CD4-positive, alpha-beta T cell treated with Interleukin-6 at 100 ng/mL for 8 hours (primary cell): ENCODE measurements around the gene VAV2.

Experiments used
- DNase-seq: peaks from one replicate; pipeline ENCODE4 v3.0.0-alpha.2; 2020; ENCODE audit warnings: mixed read lengths, low spot score

VAV2 gene

DNA sequence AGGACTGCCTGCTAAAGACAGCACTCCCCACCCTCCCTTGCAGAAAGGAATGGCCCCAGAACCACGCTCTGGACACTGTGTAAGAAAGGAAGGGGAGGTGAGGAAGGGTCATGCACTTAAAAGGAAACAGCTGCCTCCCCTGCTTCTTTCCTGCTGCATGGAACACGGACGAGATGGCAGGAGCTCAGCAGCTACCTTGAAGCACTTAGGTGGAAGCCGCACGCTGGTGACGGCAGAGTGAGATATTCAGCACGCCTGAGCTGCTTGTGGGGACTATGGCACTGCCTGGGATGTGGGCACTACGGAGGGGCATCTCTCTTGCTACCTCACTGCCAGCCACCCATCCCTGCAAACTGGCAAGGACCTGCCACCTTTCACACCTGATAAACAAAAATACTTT, 101.5 kb downstream of the VAV2 start:
- no peak for DNase-seq

DNA sequence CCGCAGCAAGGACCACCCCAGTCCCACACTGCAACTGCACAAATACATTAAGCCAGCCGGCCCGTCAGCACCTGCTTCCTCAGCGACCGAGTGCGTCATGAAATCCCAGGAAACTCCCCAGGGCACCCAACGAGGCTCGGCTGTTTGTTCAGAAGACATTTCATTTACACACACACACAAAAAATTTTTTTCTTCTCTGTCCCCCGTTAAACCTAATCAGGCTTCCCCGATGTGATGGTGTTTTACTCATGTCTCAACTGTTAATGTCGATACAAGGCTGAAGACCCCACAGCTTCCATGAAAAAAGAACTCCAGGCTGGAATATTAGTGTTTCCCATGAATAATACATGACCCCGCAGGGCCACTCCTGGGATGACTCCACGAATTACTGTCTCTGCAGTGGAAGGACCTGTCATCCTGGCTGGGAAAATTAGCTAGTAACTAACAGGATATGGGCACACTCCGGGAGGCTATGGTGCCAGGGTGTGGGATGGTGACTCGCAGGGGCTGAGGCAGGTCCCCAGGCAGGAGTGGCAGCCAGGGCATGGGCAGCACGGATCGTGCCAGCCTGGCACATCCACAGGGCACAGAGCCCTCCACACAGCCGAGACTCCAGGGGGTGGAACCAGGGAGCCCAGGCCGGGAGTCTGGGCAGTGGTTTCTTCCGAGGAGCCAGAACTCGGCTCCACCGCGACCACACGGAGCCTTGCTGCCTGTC, 102.4 kb downstream of the VAV2 start:
- no peak for DNase-seq

DNA sequence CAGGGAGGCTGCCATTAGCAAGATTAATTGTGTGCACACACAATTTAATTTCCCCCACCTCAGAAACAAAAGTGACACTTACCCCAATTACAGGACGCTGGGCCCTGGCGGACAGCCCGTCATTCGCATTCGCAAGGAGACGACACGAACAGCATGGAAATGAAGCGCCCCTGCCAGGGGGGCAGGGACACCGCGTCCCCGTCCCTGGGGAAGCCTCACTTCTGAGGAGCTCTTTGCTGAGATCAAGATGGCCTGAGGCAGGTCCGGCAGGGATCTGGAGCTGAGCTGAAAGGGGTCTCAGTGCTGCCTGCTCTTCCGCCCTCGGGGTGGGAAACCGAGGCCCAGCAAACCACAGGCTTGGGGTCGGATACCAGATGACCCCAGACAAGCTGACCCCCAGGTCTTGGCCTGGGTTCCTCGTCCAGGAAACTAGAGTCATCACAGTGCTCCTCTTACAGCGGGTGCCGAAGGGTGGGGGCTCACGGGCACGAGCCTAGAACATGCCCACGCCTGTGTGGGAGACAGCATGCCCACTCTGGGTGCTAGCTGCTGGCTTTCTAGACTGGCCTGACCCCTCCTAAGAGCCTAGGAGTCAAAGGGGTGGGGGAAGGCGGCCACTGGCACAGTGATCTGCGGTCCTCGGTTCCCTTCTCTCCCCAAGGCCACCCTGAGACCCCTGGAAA, 103.2 kb downstream of the VAV2 start:
- DNase-seq, result no peak

DNA sequence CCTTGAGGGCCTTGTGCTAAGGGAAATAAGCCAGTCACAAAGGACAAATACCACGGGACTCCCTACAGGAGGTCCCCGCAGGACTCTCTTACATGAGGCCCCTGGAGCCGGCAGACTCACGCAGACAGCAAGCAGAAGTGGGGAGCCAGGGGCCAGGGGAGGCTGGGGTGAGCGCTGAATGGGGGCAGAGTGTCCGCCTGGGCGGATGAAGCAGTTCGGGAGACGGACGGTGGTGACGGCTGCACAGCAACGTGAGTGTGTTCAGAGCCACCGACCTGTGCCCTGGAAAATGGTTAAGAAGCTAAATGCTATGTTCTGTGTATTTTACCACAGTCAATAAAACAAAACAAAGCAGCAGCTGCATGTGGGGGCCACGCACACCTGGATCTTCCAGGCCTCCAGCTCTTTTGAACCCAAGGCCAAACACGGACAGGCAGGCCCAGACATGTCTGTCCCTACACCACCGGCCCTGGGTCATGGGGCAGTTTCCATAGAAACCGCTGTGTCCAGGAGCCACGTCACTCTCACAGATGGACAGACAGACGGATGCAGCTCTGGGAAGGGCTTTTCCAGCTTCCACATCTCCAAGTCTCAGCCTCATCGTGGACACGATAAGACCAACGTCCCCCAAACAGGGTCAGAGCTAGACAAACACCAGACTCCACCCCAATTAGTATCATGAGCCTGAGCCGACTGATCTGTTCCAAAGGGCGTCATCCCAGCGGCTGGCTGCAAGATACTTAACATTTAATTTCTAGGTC, 103.9 kb downstream of the VAV2 start:
- DNase-seq, result no peak

DNA sequence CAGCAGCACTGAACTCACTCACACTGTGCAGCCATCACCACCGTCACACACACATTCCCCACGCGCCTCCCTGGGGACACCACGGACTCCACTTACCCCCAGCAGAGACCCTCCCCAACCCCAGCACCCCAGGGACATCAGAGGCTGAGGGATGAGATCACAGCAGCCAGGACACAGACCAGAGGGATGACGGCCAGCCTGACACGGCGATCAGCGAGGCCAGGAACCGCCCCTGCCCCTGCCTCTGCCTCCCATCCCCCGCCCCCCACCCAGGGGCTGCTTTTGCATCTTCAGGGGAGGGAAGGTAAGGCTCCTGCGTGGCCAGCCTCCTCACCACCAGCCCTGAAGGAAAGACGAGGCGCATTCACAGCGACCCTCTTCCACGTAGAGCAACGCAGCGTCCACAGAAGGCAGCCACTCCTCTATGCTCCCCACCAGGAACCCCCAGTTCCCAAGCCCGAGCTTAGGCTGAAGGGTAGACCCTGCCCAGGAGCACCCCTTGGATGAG, 104.5 kb downstream of the VAV2 start:
- no peak for DNase-seq

DNA sequence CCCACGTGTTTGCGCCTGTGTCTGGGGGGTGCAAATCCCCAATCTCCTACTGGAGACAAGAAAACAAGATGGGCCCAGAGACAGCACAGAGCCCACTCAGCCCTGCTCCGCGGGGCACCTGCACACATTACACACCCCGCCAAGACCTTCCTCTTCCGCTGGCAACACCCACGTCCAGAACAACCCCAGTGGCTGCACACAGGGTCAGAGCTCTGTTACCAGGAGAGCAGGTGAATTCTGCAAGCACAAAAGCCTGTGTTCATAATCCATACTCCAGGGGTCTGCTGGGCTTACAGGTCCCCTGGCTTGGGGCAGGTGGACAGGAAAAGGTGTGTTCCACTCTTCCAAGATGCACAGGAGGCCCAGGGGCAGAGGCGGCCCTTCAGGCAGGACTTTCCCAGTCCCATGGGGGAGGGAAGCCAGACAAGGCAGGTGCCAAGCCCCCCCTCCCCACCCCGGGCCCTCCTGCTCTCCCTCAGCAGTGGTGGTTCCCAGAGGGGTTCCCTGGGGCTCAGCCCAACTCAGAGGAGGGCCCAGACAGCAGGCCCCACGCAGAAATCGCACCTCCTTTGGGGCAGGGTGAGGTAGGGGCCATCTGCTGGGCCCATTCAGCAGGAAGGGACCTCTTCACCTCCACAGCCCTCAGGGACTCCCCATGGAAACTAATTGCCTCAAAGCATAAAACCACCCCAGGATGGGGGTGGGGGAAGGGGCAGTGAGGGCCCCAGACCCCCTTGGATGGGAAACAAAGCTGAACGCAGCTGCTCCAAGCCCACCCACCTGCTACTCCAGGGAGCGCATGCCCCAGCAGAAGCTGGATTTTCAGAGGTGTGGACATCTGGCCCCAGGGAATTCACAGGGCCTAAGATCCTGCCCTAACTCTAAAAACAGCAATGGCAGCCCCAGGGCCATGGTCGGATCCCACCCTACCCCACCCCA, 105.3 kb downstream of the VAV2 start:
- DNase-seq, result no peak

DNA sequence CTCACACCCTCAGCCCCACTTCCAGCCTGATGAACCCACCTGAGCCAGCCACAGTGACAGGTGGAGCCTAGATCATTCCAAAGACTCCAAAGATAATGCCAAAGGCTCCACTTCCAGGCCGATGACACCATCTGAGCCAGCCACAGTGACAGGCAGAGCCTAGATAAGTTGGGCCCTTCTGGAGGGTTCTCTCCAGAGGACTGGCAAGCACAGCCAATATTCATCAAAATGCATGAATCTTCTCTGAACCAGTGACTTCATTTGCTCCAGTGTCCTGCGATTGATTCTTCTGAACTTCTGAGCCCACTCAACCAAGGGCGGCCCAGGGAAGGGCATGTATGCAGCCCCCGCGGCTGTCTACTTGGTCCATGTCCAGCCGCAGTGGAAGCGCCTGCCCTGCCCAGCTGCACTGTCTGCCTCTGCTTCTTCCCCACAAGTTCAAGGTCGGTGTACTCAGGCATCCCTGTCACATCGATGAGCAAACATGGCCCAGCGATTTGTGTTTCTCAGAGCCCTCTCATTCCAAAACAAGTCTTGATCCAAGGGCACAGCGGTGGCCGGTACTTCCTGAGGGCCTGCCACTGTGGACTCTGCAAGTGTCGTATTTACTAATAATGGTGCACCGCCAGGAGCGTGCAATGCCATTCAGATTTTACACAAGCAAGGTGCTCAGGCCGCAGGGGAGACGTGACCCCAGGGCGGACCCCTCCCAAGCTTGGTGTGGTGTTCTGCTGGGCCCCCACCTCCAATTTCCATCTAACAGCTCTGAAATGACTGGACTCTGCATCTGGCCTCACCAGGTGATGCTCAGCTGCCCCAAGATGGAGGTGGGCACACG, 107.0 kb downstream of the VAV2 start:
- DNase-seq, result no peak

DNA sequence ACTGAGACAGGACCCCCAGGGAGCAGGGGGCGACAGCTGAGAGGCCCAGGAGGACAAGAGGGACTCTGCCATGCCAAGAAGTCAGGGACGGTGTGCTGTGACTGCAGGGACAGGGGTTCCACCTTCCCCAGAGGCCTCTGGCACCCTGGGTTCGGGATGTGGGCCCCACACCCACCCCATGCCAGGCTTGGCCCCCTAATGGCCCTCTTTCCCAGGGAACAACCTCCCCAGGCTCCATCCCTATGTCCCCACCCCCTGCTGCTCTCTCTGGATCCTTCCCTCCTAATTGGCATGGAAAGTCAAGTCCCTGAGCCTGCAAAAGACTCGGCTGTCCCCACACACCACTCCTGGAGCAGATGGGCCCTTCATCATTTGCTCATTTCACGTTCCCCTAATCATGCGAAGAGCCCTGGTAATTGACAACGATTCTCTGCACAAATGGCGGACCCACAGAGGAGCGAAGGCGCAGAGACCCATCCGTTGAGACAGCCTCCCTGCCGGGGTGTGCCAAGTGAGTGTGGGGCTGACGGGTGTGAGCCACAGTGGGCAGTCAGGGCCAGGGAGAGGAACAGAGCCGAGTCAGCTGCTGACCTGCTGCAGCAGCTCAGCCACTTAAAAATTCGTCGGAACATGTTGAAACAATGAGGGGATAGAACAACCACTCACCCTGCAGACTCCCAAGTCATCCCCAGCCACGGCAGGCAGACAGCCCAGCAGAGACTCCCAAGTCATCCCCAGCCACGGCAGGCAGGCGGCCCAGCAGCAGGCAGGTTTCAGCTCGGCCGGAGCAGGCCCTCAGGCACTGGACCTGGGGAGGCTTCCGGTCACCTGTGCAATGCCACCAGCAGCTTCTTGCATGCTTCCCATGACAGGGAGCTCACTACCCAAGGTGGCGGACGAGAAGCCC, 109.0 kb downstream of the VAV2 start:
- no peak for DNase-seq

DNA sequence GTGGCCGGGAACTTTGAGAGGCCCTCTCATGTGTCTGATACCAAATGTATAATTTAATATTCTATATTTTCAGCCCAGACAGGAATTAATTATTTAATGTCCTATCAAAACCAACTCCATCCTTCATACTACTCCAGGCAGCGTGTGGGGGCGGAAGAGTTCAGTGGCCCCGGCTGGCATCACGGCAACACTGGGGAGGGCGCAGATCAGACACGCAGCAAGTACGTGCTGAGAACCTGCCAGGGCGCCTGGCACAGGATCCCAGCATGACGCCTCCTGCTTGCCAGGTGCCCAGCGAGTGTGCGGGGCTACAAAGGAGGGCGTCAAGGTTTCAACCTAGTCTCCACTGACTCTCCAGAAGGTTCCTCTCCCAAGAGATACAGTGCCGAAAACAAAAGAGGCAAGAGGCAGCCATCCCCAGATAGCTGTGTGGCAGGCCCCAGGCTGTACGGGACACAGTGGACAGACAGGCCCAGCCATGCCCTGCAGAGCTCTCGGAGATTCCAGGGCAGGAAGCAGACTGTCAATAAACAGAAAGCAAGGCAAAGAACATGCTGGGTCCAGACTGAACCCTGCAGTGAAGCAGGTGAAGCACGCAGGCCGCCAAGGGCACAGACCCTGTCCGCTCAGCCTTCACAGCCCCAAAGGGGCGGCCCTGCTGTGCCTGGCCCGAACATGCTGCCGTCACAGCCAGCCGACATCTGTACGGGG, 110.3 kb downstream of the VAV2 start:
- no peak for DNase-seq

DNA sequence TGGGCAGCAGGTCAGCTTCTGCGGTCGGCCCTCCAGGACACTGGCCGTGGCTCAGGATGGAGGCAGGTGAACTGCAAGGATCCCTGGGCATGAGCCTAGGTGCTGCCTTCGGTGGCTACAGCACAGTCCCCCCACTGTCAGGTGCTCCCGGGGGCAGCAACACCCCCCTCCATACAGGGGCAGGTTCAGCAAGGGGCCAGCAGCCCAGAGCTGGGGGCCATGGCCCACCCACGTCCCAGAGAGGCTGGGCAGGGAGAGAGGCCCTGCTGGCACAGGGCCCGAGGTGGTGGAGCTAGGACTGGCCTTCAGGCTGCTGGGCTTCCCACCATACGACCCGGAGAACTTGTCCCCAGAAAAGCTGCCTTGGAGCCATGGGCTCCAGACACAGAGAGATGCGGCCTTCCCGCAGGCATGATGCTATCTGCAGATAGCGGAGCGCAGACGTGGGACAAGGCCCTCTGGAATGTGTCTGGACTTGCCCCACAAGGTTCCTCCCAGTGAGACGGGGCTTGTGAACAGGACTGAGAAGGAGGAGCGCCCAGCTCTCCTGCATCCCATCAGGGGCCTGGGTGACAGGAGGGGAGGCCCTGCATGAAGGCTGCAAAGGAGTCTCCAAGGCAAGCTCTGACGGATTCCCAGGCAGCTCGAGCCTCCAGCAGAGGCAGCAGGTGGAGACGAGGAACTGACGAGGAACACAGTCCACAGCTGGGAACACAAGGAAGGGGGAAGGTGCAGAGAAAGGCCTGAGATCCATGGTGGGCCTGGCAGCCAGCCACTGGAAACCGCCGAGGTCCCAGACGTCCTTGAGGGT, 111.1 kb downstream of the VAV2 start:
- no peak for DNase-seq

DNA sequence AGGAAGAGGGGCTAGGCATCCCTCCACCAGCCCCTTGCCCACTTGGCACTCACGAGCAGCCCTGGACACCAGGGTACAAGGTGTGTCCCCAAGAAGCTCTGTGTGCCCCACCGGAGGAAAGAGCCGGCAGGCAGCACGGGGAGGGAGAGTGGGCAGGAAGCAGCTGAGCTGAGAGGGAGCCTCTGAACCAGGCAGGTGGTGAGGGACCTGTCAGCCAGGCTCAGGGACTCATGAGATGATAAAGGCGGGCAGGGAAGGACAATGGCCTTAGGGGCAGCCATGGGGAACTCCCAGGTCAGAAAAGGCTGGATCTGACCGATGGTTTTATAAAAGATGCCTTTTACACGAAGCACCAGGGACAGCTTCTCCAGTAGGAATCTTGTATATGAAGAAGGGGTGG, 112.0 kb downstream of the VAV2 start:
- no peak for DNase-seq

DNA sequence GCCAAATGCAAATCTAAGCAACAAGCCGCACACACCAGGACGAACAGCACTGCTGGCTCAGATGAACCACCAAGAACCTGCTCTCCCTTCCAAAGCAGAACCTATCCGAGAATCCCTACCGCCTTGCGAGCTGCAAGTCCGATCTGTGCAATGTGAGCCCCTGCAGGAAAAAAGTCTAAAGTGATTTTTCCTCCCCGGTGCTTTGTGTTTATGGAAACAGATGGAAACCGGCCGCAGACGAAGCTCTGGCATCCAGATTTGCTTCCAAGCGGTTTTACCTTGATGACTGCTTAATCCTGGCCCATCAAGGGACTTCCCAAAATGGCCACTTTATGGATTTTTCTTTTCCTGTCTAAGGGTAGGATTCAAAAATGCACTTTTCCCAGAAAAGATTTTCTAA, 112.5 kb downstream of the VAV2 start:
- DNase-seq, result no peak

DNA sequence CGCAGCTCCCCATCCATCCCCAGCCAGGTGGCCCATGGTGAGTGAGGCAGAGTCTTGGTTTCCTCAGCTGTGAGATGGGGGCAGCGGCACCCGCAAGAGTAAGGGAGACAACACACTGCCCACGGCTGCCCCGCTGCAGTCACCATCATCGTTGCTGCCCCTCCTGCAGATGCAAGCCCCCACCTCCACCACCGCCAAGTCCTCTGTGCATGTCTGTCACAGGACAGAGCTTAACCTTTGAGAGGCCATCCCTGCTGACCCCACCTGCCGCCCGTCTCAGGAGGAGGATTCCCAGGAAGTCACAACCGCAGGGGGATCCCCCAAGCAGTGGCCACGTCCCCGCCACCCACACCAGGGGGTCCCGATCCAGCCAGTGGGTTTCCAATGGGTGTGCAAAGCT, 113.7 kb downstream of the VAV2 start:
- no peak for DNase-seq

DNA sequence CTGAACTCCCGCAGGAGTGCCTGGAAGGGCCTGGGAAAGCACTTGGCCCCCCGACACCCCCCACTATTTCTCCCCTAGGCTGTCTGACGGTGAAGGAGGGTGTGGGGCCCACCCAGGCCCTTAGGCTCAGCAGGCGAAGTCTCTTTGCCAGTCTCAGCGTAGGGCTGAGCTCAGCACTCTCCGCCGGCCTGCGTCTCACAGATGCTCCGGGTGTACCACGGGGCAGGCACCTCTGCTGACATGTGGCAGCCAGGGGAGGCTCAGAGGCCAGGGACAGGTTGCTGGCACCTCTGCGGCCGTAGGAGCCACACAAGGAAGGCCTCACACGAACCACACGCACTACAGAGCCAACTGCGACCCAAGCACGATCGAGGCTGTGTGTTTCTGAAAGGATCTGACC, 114.2 kb downstream of the VAV2 start:
- no peak for DNase-seq

DNA sequence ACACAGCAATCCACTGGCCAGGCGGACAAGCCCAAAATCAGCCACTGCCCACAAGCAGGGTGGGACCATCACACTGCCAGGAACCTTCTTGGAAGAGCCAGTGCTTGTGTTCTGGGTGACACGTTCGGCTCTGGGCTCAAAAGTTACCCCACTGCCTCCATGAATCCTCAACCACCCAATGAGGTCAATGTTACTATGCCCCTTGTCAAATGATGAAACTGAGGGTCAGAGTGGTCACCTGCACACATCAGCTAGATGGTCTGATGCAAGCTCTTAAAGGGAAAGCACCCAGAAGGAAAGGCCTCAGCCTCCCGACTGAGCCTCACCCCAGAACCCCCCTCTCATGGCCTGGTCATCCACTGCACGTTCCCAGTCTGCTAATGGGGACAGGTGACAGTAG, 114.8 kb downstream of the VAV2 start:
- no peak for DNase-seq

DNA sequence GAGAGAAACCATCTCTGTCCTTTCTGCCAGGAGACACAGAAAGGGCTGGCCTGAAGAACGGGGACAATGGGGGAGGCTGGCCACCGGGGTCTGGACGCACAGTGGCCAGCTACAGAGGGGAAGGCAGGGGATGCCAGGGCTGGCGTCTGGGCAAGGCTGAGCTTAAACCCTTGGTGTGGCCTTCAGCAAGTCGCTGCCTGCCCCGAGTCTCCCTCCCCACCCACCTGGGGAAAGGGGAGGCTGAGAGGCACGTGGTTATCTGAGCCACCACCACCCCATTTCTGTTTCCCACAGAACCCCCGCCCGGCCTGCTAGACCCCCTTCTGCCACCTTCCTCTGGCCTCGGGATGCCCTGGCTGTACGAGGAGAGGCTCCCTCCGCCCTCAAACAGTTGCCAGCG, 115.3 kb downstream of the VAV2 start:
- no peak for DNase-seq

DNA sequence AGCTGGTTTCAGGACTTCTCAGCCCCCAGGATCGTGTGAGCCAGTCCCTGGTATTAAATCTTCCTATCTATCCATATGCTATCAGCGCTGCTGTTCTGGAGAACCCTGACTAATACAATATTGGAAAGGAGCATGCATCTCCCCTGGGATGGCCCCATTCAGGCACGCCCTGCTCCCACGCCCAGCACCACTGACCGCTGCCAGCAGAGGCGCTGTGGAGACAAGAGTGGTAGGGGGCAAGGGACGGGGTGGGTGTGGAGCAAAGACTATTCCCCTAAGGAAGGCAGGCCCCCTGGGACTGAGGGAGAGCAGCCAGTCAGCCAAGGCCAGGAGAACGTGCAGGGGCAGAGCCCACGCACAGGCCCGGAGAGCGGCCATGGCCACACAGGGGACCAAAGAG, 116.0 kb downstream of the VAV2 start:
- no peak for DNase-seq

DNA sequence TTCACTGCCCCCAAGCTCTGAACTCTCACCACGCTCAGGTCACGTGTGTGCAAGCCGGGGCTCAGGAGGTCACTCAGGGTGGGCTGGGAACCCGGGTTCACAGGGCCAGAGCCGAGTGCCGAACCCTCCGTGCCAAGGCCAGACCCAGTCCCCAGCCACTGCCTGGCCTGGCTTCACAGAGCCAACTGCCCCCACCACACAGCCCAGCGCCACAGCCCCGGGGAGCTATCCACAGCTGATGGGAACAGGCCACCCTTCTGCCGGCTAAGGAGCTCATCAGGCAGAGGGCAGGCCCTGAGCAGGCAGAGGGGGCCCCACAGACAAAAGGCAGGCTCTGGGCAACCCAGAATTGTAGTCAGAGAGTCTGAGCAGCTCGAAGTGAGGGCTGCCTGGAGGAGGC, 117.0 kb downstream of the VAV2 start:
- DNase-seq, result no peak
